AG08396 (cell line): ENCODE measurements around the gene PTPRG.
A peak's percentile ranks its signal among the peaks of the same experiment; 100 is the strongest.
"Not testable (repeated sequence)": the region's sequence is repeated elsewhere in the genome, so short reads cannot be mapped to it uniquely, and the experiment has no call there.

Experiments used
- DNase-seq: peaks from one replicate; pipeline ENCODE4 v3.0.0; 2012; ENCODE audit warnings: low spot score, mixed read lengths

PTPRG gene

DNA sequence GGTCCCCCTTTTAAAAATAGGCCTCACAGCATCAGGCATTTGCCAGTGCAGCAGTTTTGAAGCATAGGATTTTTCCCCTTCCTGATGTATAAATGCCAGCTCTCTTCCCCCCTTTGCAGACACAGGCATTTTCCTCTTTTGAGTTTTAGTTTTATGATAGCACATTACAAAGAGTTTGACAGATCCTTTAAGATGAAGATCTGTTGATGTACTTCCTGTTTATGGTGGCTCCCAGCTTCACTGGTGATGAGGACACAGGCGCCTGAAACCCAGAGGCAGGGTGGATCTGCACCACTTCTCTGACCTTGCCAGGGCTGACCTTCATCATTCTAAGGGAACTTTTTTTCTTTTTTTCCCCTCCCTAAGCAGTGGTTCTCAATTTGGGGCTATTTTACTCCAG is 243.4 kb downstream of the PTPRG start:
- no peak for DNase-seq

DNA sequence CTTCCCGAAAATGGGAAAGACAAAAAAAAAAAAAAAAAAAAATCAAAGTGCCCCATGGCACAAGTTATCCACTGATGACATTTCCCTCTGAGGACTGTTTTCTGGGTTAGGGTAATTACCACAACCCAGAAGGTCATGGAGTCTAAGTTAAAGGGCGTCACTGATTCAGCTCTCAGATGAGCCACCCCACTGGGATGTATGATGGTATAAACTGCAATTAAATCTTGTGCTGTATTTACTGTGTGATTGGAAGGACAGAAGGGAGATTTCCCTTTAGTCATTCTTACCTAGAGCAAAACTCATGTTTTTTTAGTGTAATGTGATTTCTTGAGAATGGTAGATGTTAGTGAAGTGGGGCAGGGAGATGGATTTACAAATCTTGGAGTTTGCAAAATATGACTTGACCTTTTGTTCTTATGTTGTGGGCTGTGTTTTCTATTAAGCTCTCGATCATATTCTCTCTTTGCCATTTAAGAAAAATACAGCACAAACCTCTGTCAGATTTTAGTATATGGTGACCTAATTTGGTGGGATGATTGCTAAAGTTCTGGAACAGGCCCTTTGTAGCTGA is 244.2 kb downstream of the PTPRG start:
- no peak for DNase-seq

DNA sequence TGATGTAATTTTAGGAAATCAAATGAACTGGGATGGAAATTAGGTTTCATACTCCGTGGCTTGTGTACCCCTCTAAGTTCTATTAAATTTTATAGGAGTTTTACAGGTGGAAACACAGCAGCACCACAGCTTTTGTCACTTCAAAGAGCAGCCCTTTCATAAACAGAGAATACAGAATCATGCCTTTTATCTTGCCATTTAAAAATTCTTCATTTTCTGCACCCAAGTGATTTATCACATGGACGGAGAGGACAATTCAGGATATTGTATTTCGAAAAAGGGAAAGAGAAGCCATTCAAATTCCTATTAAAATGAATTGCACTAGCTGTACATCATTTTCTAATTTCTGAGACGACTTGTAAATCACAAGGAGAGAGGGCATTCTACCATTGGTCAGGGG is 245.4 kb downstream of the PTPRG start:
- no peak for DNase-seq

DNA sequence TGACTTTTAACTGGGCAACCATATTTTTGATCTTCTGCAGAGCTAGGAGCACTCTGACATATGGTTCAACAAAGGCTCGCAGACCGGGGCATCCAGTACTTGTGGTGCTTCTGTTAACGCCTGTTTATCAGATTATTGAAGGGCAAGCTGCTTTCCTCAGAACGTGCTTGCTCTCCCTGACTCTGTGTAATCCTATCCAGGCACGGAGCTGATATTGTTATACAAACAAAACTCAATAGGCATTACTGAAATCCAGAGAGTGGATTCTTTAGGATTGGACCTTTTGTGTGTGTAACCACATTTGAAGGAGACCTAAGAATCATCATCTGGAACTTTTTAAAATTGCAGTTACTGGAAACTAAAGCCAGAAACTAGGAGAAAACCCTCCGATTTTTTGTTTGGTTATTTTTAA is 246.5 kb downstream of the PTPRG start:
- peak; percentile 32 for DNase-seq

DNA sequence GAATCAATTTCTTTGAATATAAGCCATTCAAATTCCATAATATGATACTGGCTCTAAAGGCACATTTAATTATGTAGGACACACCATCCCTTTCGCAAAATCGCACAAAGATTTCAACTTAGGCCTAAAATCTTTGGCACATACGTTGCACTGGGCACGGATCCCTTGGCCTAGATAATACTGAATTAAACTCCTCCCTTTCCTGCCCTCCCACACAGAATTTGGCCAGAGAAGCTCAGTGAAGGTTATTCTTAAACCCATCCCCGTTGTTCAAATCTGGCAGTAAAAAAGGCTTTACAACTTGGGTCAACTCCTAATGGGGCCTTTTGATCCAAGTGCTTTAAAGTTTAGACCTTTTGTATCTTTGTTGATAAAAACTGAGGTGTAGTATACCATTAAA is 247.2 kb downstream of the PTPRG start:
- DNase-seq, result no peak

DNA sequence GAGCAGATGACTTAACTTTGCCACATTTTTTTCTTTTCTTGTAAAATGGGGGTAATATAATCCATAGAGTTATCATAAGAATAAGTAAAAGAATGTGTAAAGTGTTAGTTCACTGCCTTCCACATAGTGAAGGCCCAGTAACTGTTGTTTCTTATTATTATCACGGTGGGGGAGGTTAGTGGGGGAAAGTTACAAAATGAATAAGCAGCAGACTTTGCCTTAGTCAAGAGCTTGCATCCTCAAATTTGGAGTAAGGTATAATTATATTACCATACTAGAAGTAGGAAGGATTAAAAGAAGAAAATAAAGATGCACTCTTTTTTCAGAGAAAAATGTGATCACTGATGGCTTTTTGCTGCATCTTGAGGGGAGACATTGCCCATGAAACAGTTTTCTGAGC is 247.6 kb downstream of the PTPRG start:
- no peak for DNase-seq

DNA sequence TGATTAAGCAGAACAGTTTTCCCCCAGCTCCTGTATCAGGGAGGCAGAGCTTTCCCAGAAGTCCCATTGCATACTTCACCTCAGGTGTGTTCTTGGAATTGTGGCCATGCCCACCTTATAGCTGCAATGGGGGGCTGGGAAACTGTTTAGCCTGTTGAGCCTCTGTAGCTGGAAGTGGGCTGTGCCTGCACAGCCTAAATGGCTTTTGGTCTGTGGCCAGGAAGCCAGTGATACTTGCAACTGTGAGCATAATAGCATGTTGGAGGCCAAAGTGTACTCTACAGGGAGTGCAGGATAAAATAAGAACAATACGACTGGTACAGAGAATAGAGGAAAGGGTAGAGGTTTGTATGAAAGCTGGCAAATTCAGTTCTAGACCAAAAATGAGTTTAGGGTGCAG is 248.5 kb downstream of the PTPRG start:
- no peak for DNase-seq

DNA sequence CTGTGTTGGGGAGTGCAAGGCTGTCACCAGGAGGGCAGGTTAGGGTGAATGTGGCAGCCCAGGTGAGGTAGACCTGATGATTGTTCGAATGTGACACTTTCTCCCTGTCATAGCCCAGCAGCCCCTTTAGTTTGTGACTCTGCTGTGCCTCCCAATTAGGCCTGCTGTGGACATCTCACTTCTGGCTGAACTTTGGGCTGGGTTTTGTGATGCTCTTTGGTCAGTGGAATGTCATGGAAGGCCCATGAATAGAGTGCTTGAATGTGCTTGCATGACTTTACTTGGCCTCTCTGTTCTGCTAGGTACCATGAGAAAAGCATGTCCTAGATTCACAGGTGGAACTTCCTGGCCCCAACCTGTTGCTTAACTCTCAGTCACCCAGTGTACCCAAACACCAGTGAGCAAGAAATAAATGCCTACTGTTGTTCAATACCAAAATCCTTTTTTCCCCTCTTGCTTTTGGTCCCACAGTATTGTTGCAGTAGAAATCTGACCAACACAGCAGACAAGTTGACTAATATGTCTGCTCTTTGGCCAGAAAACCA is 249.7 kb downstream of the PTPRG start:
- DNase-seq, result no peak

DNA sequence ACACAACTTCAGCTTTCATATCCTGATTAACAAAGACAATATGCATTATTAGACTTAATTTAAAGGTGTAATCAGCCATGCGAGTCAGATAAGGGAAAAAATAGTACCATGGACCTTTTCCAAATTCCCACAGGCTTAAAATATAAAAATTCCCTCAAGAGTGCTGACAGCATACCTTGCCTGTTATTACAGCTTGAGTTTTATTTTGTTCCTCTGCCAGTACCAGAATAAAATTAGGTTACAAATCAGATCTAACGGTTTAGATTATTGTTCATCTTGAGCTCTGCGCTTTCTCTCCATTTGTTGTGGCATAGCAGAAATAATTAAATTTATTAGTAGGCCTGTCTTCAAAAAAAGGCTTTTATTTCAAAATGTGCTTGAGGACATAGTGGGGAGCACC is 250.3 kb downstream of the PTPRG start:
- DNase-seq, result no peak

DNA sequence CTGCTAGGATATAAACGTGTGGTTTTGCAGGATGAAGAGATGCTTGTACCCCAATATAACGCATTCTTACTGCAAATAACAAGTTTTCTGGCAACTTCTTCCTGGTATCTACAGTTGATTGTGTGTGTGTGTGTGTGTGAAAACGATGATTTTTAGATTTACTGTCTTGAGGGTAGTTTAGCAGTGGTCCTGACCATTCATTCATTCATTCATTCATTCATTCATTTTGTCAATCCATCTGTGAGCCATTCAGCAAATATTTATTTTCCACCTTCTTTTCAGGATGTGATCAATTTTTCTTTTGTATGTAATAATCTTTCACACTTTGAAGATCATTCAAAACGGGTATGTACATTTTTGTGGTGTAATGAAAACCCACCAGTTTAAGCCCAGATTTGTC is 250.7 kb downstream of the PTPRG start:
- DNase-seq, result no peak

DNA sequence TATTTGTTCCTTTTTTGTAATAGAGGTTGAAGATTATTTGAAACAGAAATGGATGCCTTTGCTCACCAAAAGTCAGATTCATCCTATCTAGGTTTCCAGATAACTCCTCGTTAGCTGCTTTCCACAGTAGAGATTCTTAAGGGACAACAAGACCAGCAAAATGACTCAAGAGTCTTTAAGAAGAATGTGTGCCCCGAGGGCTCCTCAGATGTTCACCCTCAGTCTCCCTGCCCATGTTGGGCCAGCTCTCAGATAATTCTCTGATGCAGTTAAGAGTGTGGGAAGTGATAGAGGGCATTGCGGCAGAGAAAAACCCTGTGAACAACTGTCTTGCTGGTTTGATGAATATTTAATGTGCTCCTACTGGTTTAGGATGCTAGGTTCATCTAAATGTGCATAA is 251.1 kb downstream of the PTPRG start:
- DNase-seq, result no peak

DNA sequence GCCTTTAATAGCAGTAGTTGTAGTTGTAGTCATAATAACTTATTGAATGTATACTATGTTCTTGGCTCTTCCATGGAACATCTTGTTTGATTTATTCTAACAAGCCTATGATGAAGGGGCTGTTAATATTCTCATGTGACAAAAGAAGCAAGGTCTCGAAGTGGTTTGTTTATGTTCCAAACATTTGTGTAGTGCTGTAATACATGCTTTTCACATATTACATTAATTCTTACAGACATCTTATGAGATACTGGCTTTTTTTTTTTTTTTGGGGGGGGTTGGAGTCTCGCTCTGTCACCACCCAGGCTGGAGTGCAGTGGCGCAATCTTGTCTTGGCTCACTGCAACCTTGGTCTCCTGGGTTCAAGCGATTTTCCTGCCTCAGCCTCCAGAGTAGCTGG is 252.3 kb downstream of the PTPRG start:
- DNase-seq, result no peak

DNA sequence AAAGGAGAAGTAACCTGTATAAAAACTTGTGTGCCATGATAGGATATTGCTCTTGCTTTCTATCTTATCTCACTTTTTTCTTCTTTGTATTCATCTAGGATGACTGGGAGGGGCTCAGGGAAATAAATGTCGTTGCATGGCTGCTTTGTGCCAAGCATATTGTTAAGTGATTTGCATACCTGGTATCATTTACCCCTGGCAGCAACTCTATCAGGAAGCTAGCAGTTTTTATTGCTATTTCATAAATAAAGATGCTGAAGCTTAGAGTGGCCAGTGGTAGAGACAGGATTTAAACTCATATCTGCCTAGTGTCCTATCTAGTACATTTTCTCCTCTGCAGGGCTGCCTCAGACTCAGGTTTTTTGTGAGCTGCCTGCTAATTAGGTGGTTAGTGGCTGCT is 253.3 kb downstream of the PTPRG start:
- DNase-seq, result no peak

DNA sequence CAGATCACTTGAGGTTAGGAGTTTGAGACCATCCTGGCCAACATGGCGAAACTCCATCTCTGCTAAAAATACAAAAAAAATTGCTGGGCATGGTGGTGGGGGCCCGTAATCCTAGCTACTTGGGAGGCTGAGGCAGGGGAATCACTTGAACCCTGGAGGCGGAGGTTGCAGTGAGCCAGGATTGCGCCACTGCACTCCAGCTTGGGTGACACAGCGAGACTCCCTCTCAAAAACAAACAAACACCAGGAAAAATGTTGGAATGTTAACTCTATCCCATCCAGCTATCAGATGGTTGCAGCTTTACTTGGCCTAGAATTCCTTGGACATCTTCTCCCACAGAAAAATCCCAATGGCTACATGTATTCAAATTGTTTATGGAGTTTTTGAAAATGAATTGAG is 254.9 kb downstream of the PTPRG start:
- not testable (repeated sequence) for DNase-seq

DNA sequence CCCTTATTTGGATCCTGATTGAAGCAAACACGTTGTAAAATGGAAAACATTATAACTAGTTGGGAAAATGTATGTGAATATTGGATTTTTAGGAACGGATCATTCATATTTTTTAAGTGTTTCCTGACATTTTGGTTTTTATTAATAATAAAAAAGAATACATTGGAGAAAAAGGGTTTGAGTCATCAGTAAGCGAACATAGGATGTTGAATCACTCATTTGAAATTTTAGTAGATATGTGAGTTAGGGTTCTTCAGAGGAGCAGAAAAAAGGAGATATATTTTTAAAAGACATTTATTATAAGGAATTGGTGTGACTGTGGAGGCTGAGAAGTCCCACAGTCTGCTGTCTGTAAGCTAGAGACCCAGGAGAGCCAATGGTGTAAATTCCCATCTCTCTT is 258.5 kb downstream of the PTPRG start:
- DNase-seq, result no peak

DNA sequence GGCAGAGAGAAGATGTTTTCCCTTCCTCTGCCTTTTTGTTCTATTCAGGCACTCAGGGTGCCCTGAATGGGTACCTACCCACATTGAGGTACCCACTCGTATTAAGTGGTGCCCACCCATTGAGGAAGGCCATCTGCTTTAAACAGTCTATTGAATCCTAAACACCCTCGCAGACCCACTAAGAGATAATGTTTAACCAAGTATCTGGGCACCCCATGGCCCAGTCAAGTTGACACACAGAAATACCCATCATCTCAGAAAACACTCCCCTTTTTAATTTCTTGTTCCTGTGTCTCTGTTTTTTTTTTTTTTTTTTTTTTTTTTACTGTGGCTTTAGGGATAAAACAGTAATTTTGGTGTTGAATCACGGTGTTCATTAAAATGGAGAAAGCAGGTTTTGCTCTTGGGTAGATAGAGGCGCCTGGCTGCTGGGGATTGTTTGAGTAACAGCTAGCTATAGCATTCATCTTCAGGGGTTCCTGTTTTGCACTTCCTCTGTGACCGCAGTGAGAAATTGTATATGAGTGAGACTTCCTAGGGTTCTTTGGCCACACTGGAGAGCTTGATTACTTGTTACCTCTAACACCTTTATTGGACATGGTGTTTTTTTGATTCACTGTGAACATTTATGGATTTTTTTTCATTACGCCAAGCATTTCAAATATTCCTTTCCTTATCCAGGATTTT is 259.1 kb downstream of the PTPRG start:
- no peak for DNase-seq

DNA sequence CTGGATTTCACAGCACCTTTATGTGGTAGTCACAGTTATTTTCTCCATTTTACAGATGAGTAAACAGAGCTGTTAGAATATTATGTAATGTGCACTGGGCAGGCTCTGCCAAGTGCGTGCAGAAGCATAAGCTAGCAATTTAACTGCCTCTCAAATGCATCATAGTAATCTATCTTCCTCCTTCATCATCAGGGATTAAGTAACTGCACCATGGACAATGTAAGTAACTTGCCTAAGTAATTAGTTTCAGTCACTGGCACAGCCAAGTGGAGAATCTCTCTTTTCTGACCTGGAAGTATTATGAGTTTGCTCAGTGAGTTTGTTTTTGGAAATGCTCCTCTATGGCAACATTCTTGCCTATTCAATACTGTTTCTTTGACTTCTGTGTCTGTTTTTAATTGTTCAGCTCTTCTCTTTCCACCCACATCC is 260.5 kb downstream of the PTPRG start:
- DNase-seq, result no peak

DNA sequence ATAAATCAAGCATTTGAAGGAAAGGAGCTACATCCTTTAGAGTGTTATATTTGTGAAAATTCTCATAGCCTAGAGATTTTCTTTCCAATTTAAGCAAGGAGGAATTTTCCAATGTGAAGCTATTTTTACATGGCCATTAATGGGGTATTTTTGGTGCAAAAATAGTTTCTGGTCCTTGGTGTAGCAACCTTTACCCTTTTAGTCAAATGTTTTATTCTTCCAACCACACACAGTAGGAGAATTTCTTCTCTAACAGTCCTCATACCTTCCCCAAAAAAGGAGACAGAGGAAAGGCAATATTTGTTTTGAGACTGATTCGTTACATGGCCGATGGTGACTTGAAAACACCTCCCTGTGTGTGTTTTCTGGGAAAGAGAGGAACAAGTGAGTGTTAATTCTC is 261.2 kb downstream of the PTPRG start:
- DNase-seq, result no peak

DNA sequence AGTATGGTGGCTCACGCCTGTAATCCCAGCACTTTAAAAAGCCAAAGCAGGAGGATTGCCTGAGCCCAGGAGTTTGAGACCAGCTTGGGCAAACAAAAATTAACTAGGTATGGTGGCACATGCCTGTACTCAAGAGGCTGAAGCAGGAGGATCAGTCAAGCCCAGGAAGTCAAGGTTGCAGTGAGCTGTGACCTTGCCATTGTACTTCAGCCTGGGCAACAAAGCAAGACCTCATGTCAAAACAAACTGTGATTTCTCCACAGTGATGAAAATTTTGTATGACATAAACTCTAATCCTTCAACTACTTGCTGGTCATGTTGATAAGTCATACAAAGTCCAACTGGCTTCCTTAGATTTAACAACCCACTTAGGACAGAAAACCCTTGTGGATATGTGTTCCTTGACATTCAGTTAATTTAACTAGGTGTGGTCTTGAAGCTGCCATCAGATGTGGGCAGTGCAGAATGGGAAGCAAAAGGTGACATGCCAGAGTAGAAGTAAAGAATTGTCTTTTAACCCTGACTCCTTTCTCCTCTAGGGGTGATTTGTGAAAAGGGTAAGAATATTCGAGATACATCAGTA is 263.3 kb downstream of the PTPRG start:
- no peak for DNase-seq

DNA sequence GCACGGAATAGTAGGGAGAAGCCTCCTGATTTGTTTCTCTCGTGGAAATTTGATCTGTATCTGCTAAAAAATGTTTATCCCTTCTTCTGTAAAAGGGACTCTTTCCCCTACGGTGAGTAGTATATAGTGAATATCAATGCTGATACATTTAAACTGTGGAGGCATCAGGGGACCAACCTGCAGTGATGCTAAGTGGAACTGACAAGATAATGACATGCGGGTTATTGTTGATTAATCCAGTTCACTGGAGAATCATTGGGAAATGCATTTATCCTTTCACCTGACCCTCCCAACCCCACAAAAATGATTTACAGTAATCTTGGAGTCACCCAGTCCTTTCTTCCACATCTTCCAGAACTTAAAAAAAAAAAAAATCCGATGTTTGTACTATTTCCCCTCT is 264.8 kb downstream of the PTPRG start:
- no peak for DNase-seq

DNA sequence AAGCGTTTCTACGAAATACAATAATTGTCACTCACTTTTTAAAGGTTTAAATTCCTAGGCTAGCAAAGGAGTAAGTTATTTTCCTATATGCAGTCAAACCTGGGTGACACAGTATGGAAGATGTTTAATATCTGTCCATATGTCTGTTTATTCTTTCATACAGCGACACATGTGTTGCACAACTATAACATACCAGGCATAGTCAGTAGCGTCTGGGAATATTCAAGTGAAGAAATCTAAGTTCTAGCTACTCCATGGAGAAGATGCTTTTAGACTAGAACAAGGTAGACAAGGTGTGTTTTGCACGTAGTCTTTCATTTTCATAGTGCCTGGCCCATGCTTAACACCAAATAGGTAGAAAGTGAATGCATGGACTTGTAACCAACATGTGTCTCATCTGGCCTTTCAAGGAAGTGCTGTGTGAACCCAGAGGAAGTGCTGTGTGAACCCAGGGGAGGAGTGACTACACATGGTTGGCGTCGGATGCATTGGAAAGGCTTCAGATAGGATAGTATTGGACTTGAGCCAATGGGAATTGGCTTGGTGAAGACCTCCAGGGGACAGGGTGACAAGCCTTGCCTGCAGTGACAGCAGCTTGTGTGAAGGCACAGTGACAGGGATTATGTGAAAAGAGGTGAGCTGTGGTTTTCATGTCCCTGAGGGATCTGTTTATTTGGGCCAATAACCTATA is 267.0 kb downstream of the PTPRG start:
- no peak for DNase-seq

DNA sequence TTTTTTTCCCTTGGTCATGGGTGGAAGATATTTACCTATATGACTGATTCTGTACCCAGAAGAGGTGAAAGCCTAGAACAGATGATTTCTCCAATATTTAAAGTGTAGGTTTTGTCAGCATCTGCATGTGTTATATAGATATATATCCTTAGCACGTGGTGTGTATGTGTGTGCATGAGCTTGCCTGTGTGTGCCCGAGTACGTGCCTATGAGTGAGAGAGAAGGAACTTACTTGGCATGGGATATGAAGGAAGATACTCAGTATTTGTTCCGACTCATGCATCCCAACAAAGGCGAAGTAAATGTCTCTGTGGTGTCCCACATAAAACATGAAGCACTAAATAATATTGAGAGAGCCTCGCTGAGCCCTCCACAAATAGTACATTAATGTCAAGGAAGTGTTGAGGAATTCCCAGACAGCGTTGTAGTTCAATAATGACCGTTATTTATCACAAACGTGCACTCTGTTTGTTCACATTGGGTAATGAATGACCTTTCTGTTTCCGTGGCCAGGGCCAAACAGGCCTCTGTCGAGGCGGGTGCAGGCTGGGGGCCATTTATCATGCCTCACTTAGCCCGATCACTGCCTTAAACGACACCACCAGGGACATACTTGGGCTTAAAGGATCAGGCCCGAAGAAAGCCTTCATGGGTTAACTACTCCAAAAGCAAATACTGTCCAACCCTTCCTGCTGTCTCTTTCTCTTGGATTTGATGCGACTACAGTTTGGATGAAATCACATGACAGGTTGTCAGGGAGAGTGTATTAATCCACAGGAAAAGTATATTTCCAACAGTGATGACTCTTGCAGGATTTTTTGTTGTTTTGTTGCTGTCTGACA is 267.7 kb downstream of the PTPRG start:
- DNase-seq, result no peak
